H1 (cell line): ENCODE data around the gene SND1. TPM values are rescaled to one million over a fixed set of nuclear protein-coding genes. Genes with fewer than 3 reads are reported as not detected.
A peak's percentile ranks its signal among the peaks of the same experiment; 100 is the strongest.

ENCODE experiments used
- CTCF ChIA-PET: fragments of 300-600 bp; sonication (Branson Sonifier 250); formaldehyde crosslinking; loops from one replicate; lab custom pipeline; 2021; ENCODE audit not compliant: partially characterized antibody; lab: Charles Lee
- POLR2A ChIA-PET: fragments of 300-600 bp; sonication (Branson Sonifier 250); formaldehyde crosslinking; loops from one replicate; lab custom pipeline; 2021; ENCODE audit warnings: inconsistent platforms; ENCODE audit not compliant: partially characterized antibody; lab: Charles Lee
- DNase-seq, 2 experiments: peaks; one replicate each; pipeline versions ENCODE4 v3.0.0 to v3.0.0-alpha.2; 2010 to 2022; ENCODE audit warnings: low spot score in 2 of 2, low read depth in 1 of 2, mixed read lengths in 1 of 2
- FAIRE-seq: peaks from 2 replicates; lab custom pipeline; 2011; peaks lifted over from hg19 to GRCh38; lab: Jason Lieb, UNC
- H2AFZ ChIP-seq: 2 replicates; pipeline ENCODE4 v1.8.1; 2012; ENCODE audit warnings: low read length, inconsistent platforms
- H2AK5ac ChIP-seq: 2 replicates; pipeline ENCODE4 v1.6.1; 2013; ENCODE audit warnings: low read depth, low read length
- H2BK120ac ChIP-seq: replicated peaks from 2 replicates; pipeline ENCODE3; 2013; ENCODE audit warnings: low read depth, low read length, inconsistent platforms
- H2BK12ac ChIP-seq: 2 replicates; pipeline ENCODE4 v1.6.1; 2013; ENCODE audit warnings: low read depth, low read length
- H2BK15ac ChIP-seq: 2 replicates; pipeline ENCODE4 v1.6.1; 2013; ENCODE audit warnings: low read length
- H2BK20ac ChIP-seq: 2 replicates; pipeline ENCODE4 v1.6.1; 2013; ENCODE audit warnings: low read length
- H2BK5ac ChIP-seq: 2 replicates; pipeline ENCODE4 v1.6.1; 2013; ENCODE audit warnings: low read depth, low read length
- H3K14ac ChIP-seq: 2 replicates; pipeline ENCODE4 v1.6.1; 2013; ENCODE audit warnings: inconsistent platforms; ENCODE audit not compliant: insufficient read length
- H3K18ac ChIP-seq: 2 replicates; pipeline ENCODE4 v1.6.1; 2013; ENCODE audit warnings: low read length; ENCODE audit errors: extremely low read depth
- H3K23ac ChIP-seq: 2 replicates; pipeline ENCODE4 v1.6.1; 2013; ENCODE audit warnings: inconsistent platforms; ENCODE audit not compliant: insufficient read length
- H3K23me2 ChIP-seq: 2 replicates; pipeline ENCODE4 v1.6.1; 2013; ENCODE audit warnings: low read depth, low read length
- H3K27ac ChIP-seq: 2 replicates; pipeline ENCODE4 v1.6.1; 2011; ENCODE audit warnings: low read depth, low read length, inconsistent platforms
- H3K27me3 ChIP-seq, 4 experiments: replicated peaks in 1 of 4; 1 replicate in 1 of 4; 2 replicates in 3 of 4; pipeline versions ENCODE4 v1.6.1 to v1.8.1; 2011 to 2013; ENCODE audit warnings: low read length in 3 of 4, mild to moderate bottlenecking in 3 of 4, inconsistent platforms in 2 of 4, mixed read lengths in 2 of 4, moderate library complexity in 1 of 4; ENCODE audit not compliant: control insufficient read depth in 3 of 4, insufficient read depth in 3 of 4; ENCODE audit errors: extremely low read depth in 1 of 4
- H3K36me3 ChIP-seq, 4 experiments: 2 replicates each; pipeline versions ENCODE4 v1.6.1 to v1.8.1; 2011 to 2013; ENCODE audit warnings: mild to moderate bottlenecking in 4 of 4, low read length in 3 of 4, moderate library complexity in 2 of 4, control low read depth in 1 of 4, inconsistent platforms in 1 of 4; ENCODE audit not compliant: insufficient read depth in 4 of 4, control insufficient read depth in 2 of 4
- H3K4ac ChIP-seq: replicated peaks from 2 replicates; pipeline ENCODE3; 2013; ENCODE audit warnings: low read length, low read depth, mixed read lengths, inconsistent platforms; ENCODE audit not compliant: insufficient read length
- H3K4me1 ChIP-seq, 4 experiments: replicated peaks in 1 of 4; 1 replicate in 1 of 4; 2 replicates in 3 of 4; pipeline versions ENCODE4 v1.6.1 to v1.8.1; 2011 to 2013; ENCODE audit warnings: low read length in 3 of 4, inconsistent platforms in 2 of 4, mixed read lengths in 1 of 4; ENCODE audit not compliant: insufficient read depth in 4 of 4, control insufficient read depth in 3 of 4
- H3K4me2 ChIP-seq, 2 experiments: 2 replicates each; pipeline versions ENCODE4 v1.6.1 to v1.8.1; 2011 to 2013; ENCODE audit warnings: low read depth in 2 of 2, low read length in 2 of 2, control low read depth in 1 of 2, inconsistent platforms in 1 of 2, mild to moderate bottlenecking in 1 of 2; ENCODE audit not compliant: insufficient read depth in 1 of 2
- H3K4me3 ChIP-seq, 4 experiments: fragments of 200-600, 300-600 bp in 1 of 4; sonication (generic), shearing (Covaris generic), sonication (Bioruptor Twin) in 1 of 4; 2 replicates each; pipeline versions ENCODE4 v1.5.1 to v1.8.1; 2011 to 2016; ENCODE audit warnings: low read length in 4 of 4, low read depth in 3 of 4, control low read depth in 2 of 4, inconsistent platforms in 2 of 4, mild to moderate bottlenecking in 2 of 4, mixed read lengths in 1 of 4, moderate library complexity in 1 of 4; ENCODE audit not compliant: insufficient read depth in 2 of 4; ENCODE audit errors: extremely low read depth in 1 of 4
- H3K56ac ChIP-seq: replicated peaks from 2 replicates; pipeline ENCODE3; 2013; ENCODE audit warnings: low read depth, mild to moderate bottlenecking, mixed read lengths, low read length, inconsistent platforms; ENCODE audit not compliant: insufficient read length
- H3K79me1 ChIP-seq: 2 replicates; pipeline ENCODE4 v1.6.1; 2013; ENCODE audit warnings: low read depth, low read length, control low read depth
- H3K79me2 ChIP-seq, 2 experiments: 2 replicates each; pipeline versions ENCODE4 v1.6.1 to v1.8.1; 2012 to 2013; ENCODE audit warnings: low read length in 2 of 2, mild to moderate bottlenecking in 2 of 2, inconsistent platforms in 1 of 2; ENCODE audit not compliant: insufficient read depth in 2 of 2, control insufficient read depth in 1 of 2
- H3K9ac ChIP-seq, 4 experiments: replicated peaks in 1 of 4; 1 replicate in 1 of 4; 2 replicates in 3 of 4; pipeline versions ENCODE4 v1.6.1 to v1.8.1; 2011 to 2013; ENCODE audit warnings: low read depth in 3 of 4, low read length in 3 of 4, control low read depth in 2 of 4, mild to moderate bottlenecking in 2 of 4, moderate library complexity in 2 of 4, inconsistent platforms in 1 of 4; ENCODE audit errors: extremely low read depth in 1 of 4
- H3K9me3 ChIP-seq, 2 experiments: 2 replicates each; pipeline versions ENCODE4 v1.6.1 to v1.8.1; 2012 to 2013; ENCODE audit warnings: mild to moderate bottlenecking in 2 of 2, moderate library complexity in 2 of 2, control low read depth in 1 of 2, inconsistent platforms in 1 of 2, low read depth in 1 of 2, low read length in 1 of 2, mixed read lengths in 1 of 2; ENCODE audit not compliant: insufficient read depth in 2 of 2
- H4K20me1 ChIP-seq, 2 experiments: replicated peaks in 1 of 2; 2 replicates each; pipeline versions ENCODE3 to v1.8.1; 2011 to 2013; ENCODE audit warnings: inconsistent platforms in 2 of 2, low read length in 2 of 2, mild to moderate bottlenecking in 1 of 2; ENCODE audit not compliant: insufficient read depth in 2 of 2, control insufficient read depth in 1 of 2
- H4K5ac ChIP-seq: 2 replicates; pipeline ENCODE4 v1.6.1; 2013; ENCODE audit warnings: low read length, low read depth, mixed read lengths, inconsistent platforms; ENCODE audit not compliant: insufficient read length
- H4K8ac ChIP-seq: 2 replicates; pipeline ENCODE4 v1.8.0; 2013; ENCODE audit warnings: mild to moderate bottlenecking, moderate library complexity, low read length, inconsistent platforms; ENCODE audit not compliant: insufficient read depth; ENCODE audit errors: extremely low read depth
- H4K91ac ChIP-seq: replicated peaks from 2 replicates; pipeline ENCODE3; 2013; ENCODE audit warnings: low read length, mixed read lengths, inconsistent platforms; ENCODE audit not compliant: insufficient read length
- CBX8 ChIP-seq: fragments of 300-800, 300-1000 bp; sonication (generic); IDR thresholded peaks from 2 replicates; pipeline ENCODE4 v1.7.1; 2016; ENCODE audit warnings: low read depth, low read length, borderline replicate concordance
- WGBS, 2 experiments: shearing (Covaris generic) in 1 of 2; methylation state at CpG; one replicate each; pipeline versions ENCODE4 v1.1.6 to v1.1.7; 2013 to 2015; ENCODE audit warnings: low lambda C conversion rate in 2 of 2, mixed read lengths in 2 of 2, inconsistent platforms in 1 of 2, low coverage in 1 of 2, missing lambda C conversion rate in 1 of 2; ENCODE audit not compliant: insufficient replicate concordance in 2 of 2, insufficient coverage in 1 of 2, insufficient read length in 1 of 2; ENCODE audit errors: extremely low coverage in 1 of 2, missing lambda C conversion rate in 1 of 2; 5-methylcytosine and 5-hydroxymethylcytosine counted together
- polyA plus RNA-seq, 7 experiments: library from polyadenylated mRNA; depleted of rRNA in 3 of 7; stranded (reverse) in 5 of 7; unstranded in 2 of 7; fragments of >200 nt in 5 of 7; fragments of 200-250 nt in 2 of 7; gene quantifications; 1 replicate in 5 of 7; 2 replicates in 1 of 7; 4 replicates in 1 of 7; pipeline versions ENCODE4 v1.2.1 to v1.2.3, GENCODE V29; 2011 to 2013; ENCODE audit warnings: missing spikeins in 2 of 7, mixed read lengths in 2 of 7
- total RNA-seq: library from RNA; stranded (reverse); fragmentation: NEBNext Ultra II Directional; extraction: Animal tissue kit (Norgen Biotek cat#: 25700); gene quantifications from 2 replicates; pipeline ENCODE4 v1.2.1, GENCODE V29; 2021

Gene SND1
- total and polyA plus RNA-seq, 2 of the 8 experiments (the other 6 are each of a cell fraction or from before 2014, with no cell fraction given) = 122 to 290 TPM

DNA sequence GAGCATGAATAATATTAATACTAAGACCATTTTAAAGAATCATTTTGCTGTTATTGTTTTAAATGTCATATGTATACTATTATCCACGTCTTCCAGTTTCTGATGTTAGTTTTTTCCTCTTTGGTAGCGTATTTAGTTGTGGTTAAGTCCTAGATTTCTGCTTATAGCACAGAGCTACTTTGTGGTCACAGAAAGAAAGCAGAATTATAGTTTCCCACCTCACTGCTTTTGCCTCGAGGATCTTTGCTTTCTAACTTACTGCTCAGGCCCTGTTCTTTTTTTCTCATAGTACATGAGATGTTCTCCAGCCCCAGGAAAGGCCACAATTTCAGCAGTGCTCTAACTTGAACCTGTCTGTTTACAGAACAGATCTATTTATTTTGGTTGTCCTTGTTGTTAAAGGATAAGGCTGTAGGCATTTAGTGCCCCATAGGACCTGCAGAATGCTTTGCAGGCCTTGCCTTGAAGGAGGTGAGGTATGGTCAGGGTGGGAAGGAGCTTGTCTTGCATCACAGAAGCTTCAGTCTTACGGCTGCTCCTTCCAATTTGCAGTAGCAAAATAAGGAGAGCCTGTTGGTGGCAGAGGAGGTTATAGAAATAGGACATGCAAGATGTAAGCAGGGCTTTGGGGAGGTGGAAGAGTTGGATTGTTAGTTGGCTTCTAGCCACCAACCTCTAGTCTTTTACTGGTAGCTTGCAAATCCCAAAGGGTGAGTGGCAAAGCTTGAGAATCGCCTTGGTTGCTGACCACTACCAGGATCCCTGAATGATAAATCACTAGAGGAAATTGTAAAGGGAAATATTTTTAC, 250.1 kb downstream of the SND1 start:
- Histone ChIP-seq H2BK15ac (no peak overlapping the region), H4K91ac (no peak overlapping the region), H2AFZ (no peak overlapping the region), H2BK5ac (no peak overlapping the region), H3K56ac (no peak overlapping the region), H2AK5ac (no peak overlapping the region; the same call in 1 of the 2 replicates), H3K9me3 (no peaks in the 10 kb centered on the region), H2BK120ac (no peak overlapping the region), H3K14ac (no peak overlapping the region), H3K9ac (no peak overlapping the region), H3K4me1 (peaks cover 16 to 34% (median 28%) of the 10 kb centered on the region in 4 experiments), H3K79me1 (no peaks in the 10 kb centered on the region; the same call in 1 of the 2 replicates), H3K79me2 (peaks cover 0 to 24% of the 10 kb centered on the region in 2 experiments; a peak in 1 of 4 replicates), H3K27me3 (no peaks in the 10 kb centered on the region), H3K4ac (no peak overlapping the region), H4K5ac (no peak overlapping the region), H3K27ac (no peak overlapping the region), H3K18ac (peak overlapping the region; percentile 42; the same call in 1 of the 2 replicates), H3K4me3 (peak overlapping the region in 1 of 4 experiments; percentile 9; a peak in 1 of 8 replicates), H3K4me2 (no peak overlapping the region; a peak in 1 of 4 replicates), H4K20me1 (peaks cover 3 to 4% of the 10 kb centered on the region in 2 experiments), H2BK12ac (no peak overlapping the region), H2BK20ac (no peak overlapping the region), H4K8ac (no peak overlapping the region), H3K36me3 (no peaks in the 10 kb centered on the region; a peak in 1 of 8 replicates), H3K23me2 (no peaks in the 10 kb centered on the region), H3K23ac (no peak overlapping the region)
- WGBS, 2 experiments = 81% methylated on average over 5 of the region's 5 CpGs; no CpG with 5 or more reads in 1 of the 2 experiments
- DNase-seq (no peak), FAIRE-seq (no peak)
- CTCF ChIA-PET = interaction anchor here (1.0 to 1.4 kb wide), 3 partner anchors 13 to 110 kb away, joined by 3 to 4 read pairs (median 3); no protein-coding TSS in a partner anchor
- POLR2A ChIA-PET = no interaction called here
- no peak for TF ChIP-seq CBX8
